OCI-LY3 (cell line): ENCODE measurements around the gene HABP2.

Source experiments
- H2AFZ ChIP-seq: fragments of 200-600, 300-600 bp; shearing (Covaris generic); 2 replicates; pipeline ENCODE4 v1.6.0; 2014; ENCODE audit warnings: antibody characterized with exemption, low read depth, low read length
- H3K27ac ChIP-seq: fragments of 200-600, 300-600 bp; sonication (generic); 2 replicates; pipeline ENCODE4 v1.5.1; 2014; ENCODE audit warnings: mild to moderate bottlenecking, low read length, moderate library complexity, mixed read lengths
- H3K27me3 ChIP-seq: fragments of 200-600, 300-600 bp; sonication (generic); 2 replicates; pipeline ENCODE4 v1.6.1; 2014; ENCODE audit warnings: low read depth, low read length, mixed read lengths
- H3K36me3 ChIP-seq: fragments of 200-600, 300-600 bp; sonication (generic); replicated peaks from 2 replicates; pipeline ENCODE3; 2014; ENCODE audit warnings: low read depth, low read length, mixed read lengths
- H3K4me1 ChIP-seq: fragments of 300-600, 200-600 bp; sonication (generic); 2 replicates; pipeline ENCODE4 v1.6.1; 2014; ENCODE audit warnings: low read length, mixed read lengths
- H3K4me2 ChIP-seq: fragments of 200-600, 300-600 bp; sonication (generic); 2 replicates; pipeline ENCODE4 v1.6.1; 2014; ENCODE audit warnings: low read length, mixed read lengths
- H3K4me3 ChIP-seq: fragments of 300-600, 200-600 bp; sonication (generic); 2 replicates; pipeline ENCODE4 v1.5.1; 2014; ENCODE audit warnings: antibody characterized with exemption, mild to moderate bottlenecking, low read length, moderate library complexity
- H3K79me2 ChIP-seq: fragments of 300-600, 200-600 bp; shearing (Covaris generic); 2 replicates; pipeline ENCODE4 v1.6.1; 2014; ENCODE audit warnings: mild to moderate bottlenecking, low read length, mixed read lengths
- H3K9ac ChIP-seq: fragments of 300-600, 200-600 bp; shearing (Covaris generic); 2 replicates; pipeline ENCODE4 v1.6.0; 2014; ENCODE audit warnings: mild to moderate bottlenecking, low read length, moderate library complexity
- H3K9me3 ChIP-seq: fragments of 200-600, 300-600 bp; shearing (Covaris generic); 2 replicates; pipeline ENCODE4 v1.6.1; 2014; ENCODE audit warnings: low read length, mixed read lengths; ENCODE audit not compliant: insufficient read depth
- H4K20me1 ChIP-seq: fragments of 200-600, 300-600 bp; sonication (generic); 2 replicates; pipeline ENCODE4 v1.6.1; 2016; ENCODE audit warnings: low read length, mixed read lengths; ENCODE audit not compliant: insufficient read depth
- CTCF ChIP-seq: fragments of 200-600, 300-600 bp; sonication (generic); IDR thresholded peaks from 2 replicates; pipeline ENCODE4 v1.5.1; 2014; ENCODE audit warnings: antibody characterized with exemption, low read length, low read depth
- EZH2phosphoT487 ChIP-seq: fragments of 200-600 bp; shearing (Covaris generic); IDR thresholded peaks from 2 replicates; pipeline ENCODE4 v1.6.1; 2018; ENCODE audit warnings: antibody characterized with exemption, mixed run types, low read depth

The HABP2 gene

GRCh38 chr10:113621799-113622198 lies 68.9 kb downstream of the HABP2 start:
- no peaks in the 10 kb centered on the region for H3K79me2 ChIP-seq
- H3K9me3 ChIP-seq, result no peaks in the 10 kb centered on the region
- no peak overlapping the region for H3K4me3 ChIP-seq
- H3K36me3 ChIP-seq, result no peaks in the 10 kb centered on the region
- no peak overlapping the region for H3K4me2 ChIP-seq
- no peak for TF ChIP-seq CTCF
- no peak for TF ChIP-seq EZH2phosphoT487
- no peaks in the 10 kb centered on the region for H3K4me1 ChIP-seq
- no peak overlapping the region for H2AFZ ChIP-seq
- H3K27ac ChIP-seq, result no peak overlapping the region
- H3K9ac ChIP-seq, result no peak overlapping the region
- H3K27me3 ChIP-seq, result peaks cover 4% of the 10 kb centered on the region
- H4K20me1 ChIP-seq, result no peaks in the 10 kb centered on the region

GRCh38 chr10:113622831-113623230 lies 70.0 kb downstream of the HABP2 start:
- Histone ChIP-seq H2AFZ (no peak overlapping the region), H3K79me2 (no peaks in the 10 kb centered on the region), H3K27me3 (peaks cover 4% of the 10 kb centered on the region), H3K4me2 (no peak overlapping the region), H3K4me3 (no peak overlapping the region), H3K36me3 (no peaks in the 10 kb centered on the region), H3K27ac (no peak overlapping the region), H3K9ac (no peak overlapping the region), H3K9me3 (no peaks in the 10 kb centered on the region), H4K20me1 (no peaks in the 10 kb centered on the region), H3K4me1 (no peaks in the 10 kb centered on the region)
- TF ChIP-seq EZH2phosphoT487, result no peak
- no peak for TF ChIP-seq CTCF

- Histone ChIP-seq H3K27ac (no peak overlapping the region), H3K36me3 (no peaks in the 10 kb centered on the region), H2AFZ (no peak overlapping the region), H3K4me1 (no peaks in the 10 kb centered on the region), H4K20me1 (no peaks in the 10 kb centered on the region), H3K27me3 (peaks cover 4% of the 10 kb centered on the region; the same call in 1 of the 2 replicates), H3K4me2 (no peak overlapping the region), H3K9ac (no peak overlapping the region), H3K9me3 (no peaks in the 10 kb centered on the region), H3K4me3 (no peak overlapping the region), H3K79me2 (no peaks in the 10 kb centered on the region)
- TF ChIP-seq EZH2phosphoT487 (no peak), CTCF (no peak)
Measured at GRCh38 chr10:113625461-113626186, 72.8 kb downstream of the HABP2 start.

- no peak overlapping the region for H2AFZ ChIP-seq
- H3K27me3 ChIP-seq, result peaks cover 4% of the 10 kb centered on the region; the same call in 1 of the 2 replicates
- no peak for TF ChIP-seq CTCF
- no peak for TF ChIP-seq EZH2phosphoT487
- H4K20me1 ChIP-seq, result no peaks in the 10 kb centered on the region
- no peaks in the 10 kb centered on the region for H3K36me3 ChIP-seq
- no peak overlapping the region for H3K4me3 ChIP-seq
- no peak overlapping the region for H3K4me2 ChIP-seq
- H3K79me2 ChIP-seq, result no peaks in the 10 kb centered on the region
- H3K4me1 ChIP-seq, result no peaks in the 10 kb centered on the region
- H3K9ac ChIP-seq, result no peak overlapping the region
- H3K9me3 ChIP-seq, result no peaks in the 10 kb centered on the region
- no peak overlapping the region for H3K27ac ChIP-seq
Measured at GRCh38 chr10:113626809-113627355, 74.0 kb downstream of the HABP2 start.
